ENCODE measurements around the gene SMURF2. TPM values are rescaled to one million over a fixed set of nuclear protein-coding genes. Genes with fewer than 3 reads are reported as not detected.
A peak's percentile ranks its signal among the peaks of the same experiment; 100 is the strongest.
"Not testable (repeated sequence)": the region's sequence is repeated elsewhere in the genome, so short reads cannot be mapped to it uniquely, and the experiment has no call there.

The SMURF2 gene
- total RNA-seq, 1 donor from 2014 or later, result 42.3 TPM

DNA sequence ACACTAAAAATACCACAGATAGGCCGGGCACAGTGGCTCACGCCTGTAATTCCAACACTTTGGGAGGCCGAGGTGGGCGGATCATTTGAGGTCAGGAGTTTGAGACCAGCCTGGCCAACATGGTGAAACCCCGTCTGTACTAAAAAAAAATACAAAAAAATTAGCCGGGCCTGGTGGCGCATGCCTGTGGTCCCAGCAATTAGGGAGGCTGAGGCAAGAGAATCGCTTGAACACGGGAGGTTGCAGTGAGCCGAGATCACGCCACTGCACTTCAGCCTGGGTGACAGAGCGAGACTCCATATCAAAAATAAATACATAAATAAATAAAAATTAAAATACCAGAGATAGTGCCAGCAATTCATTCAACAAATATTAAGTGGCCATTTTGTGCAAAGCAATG is 1.7 kb upstream of the SMURF2 start:
- H3K27me3 Mint-ChIP-seq (ENCODE audit: unreplicated experiment); H3K36me3 Mint-ChIP-seq (ENCODE audit: unreplicated experiment); H3K4me3 Mint-ChIP-seq (ENCODE audit: unreplicated experiment); H3K9me3 Mint-ChIP-seq (ENCODE audit: unreplicated experiment): not testable (repeated sequence)
- DNase-seq (ENCODE audit: extremely low spot score, unreplicated experiment), result peak; percentile 27
- peak overlapping the region; percentile 69 for H3K27ac Mint-ChIP-seq (ENCODE audit: unreplicated experiment)
- H3K4me1 Mint-ChIP-seq (ENCODE audit: unreplicated experiment), result peaks cover 56% of the 10 kb centered on the region

DNA sequence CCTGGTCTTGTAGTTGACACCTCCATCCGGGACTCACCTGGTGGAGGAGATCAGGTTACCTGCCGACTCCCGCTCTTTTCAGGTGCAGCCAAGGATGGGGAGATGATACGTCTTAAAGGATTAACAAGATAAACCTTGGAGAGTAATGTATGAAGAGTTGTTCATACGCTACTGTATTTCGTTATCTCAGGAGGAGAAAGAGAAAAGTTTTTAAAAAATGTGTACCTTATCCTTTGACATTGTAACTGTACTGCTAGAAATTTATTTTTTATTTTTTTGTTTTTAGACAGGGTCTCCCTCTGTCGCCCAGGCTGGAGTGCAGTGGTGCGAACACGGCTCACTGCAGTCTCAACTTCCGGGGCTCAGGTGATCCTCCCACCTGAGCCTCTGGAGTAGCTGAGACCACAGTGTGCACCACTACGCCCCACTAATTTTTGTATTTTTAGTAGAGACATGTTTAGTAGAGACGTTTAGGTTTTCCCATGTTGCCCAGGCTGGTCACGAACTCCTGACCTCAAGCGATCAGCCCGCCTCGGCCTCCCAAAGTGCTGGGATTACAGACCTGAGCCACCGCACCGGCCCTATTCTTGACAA is 764 bp upstream of the SMURF2 start:
- Mint-ChIP-seq H3K27ac (ENCODE audit: unreplicated experiment) (peak overlapping the region; percentile 59), H3K27me3 (ENCODE audit: unreplicated experiment) (no peaks in the 10 kb centered on the region), H3K4me3 (ENCODE audit: unreplicated experiment) (peak overlapping the region; percentile 87), H3K4me1 (ENCODE audit: unreplicated experiment) (peaks cover 58% of the 10 kb centered on the region), H3K9me3 (ENCODE audit: unreplicated experiment) (no peaks in the 10 kb centered on the region), H3K36me3 (ENCODE audit: unreplicated experiment) (no peaks in the 10 kb centered on the region)
- DNase-seq (ENCODE audit: extremely low spot score, unreplicated experiment), result peak; percentile 25
- TF ChIP-seq, protein P1, sequence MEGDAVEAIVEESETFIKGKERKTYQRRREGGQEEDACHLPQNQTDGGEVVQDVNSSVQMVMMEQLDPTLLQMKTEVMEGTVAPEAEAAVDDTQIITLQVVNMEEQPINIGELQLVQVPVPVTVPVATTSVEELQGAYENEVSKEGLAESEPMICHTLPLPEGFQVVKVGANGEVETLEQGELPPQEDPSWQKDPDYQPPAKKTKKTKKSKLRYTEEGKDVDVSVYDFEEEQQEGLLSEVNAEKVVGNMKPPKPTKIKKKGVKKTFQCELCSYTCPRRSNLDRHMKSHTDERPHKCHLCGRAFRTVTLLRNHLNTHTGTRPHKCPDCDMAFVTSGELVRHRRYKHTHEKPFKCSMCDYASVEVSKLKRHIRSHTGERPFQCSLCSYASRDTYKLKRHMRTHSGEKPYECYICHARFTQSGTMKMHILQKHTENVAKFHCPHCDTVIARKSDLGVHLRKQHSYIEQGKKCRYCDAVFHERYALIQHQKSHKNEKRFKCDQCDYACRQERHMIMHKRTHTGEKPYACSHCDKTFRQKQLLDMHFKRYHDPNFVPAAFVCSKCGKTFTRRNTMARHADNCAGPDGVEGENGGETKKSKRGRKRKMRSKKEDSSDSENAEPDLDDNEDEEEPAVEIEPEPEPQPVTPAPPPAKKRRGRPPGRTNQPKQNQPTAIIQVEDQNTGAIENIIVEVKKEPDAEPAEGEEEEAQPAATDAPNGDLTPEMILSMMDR (IDR thresholded peaks at IDR 0.05), result no peak

DNA sequence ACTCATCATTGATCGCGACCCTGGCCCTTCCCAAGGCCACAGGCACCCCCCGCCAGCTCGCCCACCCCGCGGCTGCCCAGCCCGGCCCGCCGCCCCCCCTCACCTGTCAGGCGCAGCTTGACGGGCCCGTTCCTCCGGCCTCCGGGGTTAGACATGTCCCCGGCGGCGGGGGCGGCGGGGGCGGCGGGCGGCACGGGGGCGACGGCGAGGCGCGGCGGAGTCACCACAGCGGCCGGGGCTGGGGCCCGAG is 456 bp downstream of the SMURF2 start:
- Mint-ChIP-seq H3K4me1 (ENCODE audit: unreplicated experiment) (peaks cover 66% of the 10 kb centered on the region), H3K27me3 (ENCODE audit: unreplicated experiment) (no peaks in the 10 kb centered on the region), H3K4me3 (ENCODE audit: unreplicated experiment) (peak overlapping the region; percentile 98)

DNA sequence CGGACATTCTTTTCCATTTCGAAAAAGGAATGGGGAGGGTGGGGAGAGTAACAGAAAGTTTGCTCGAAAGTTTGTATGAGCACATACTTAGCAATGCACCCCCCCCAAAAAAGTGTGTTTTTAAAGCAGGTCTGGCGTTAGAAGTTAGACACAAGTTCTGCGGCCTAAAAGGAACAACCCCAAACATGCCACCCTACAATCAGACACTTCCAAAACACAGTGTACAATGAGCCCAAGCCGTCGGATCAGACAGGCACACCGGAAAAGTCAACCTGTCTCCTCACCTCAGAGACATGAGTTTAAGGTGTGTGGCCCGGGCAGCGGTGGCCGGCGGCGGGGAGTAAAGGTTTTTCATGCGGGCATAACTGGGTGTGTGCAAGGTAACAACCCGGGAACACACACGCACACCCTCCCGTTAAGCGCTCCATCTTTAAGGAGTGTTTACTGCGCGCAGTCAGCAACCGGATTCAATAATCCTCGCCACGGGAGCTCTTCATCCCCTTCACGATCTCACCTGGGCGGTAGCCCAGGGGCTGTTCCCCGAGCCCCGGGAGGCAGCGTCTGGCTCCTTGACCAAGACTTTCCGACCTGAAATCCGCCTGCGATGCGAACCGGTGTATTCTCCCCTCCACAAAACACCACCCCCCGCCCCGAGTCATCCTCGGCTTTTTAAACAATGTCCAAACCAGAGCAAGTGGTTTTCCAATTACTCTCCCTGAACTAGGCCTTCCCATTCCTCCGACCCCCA is 955 bp downstream of the SMURF2 start:
- not testable (repeated sequence) for H3K9me3 Mint-ChIP-seq (ENCODE audit: unreplicated experiment); H3K36me3 Mint-ChIP-seq (ENCODE audit: unreplicated experiment); H3K27me3 Mint-ChIP-seq (ENCODE audit: unreplicated experiment)
- H3K27ac Mint-ChIP-seq (ENCODE audit: unreplicated experiment), result peak overlapping the region; percentile 94
- peak overlapping the region; percentile 98 for H3K4me3 Mint-ChIP-seq (ENCODE audit: unreplicated experiment)
- peak; percentile 76 for DNase-seq (ENCODE audit: extremely low spot score, unreplicated experiment)
- H3K4me1 Mint-ChIP-seq (ENCODE audit: unreplicated experiment), result peaks cover 69% of the 10 kb centered on the region

More for the DNA sequence above, 456 bp downstream of the SMURF2 start:
- peak overlapping the region; percentile 94 for H3K27ac Mint-ChIP-seq (ENCODE audit: unreplicated experiment)
- H3K9me3 Mint-ChIP-seq (ENCODE audit: unreplicated experiment), result no peaks in the 10 kb centered on the region
- DNase-seq (ENCODE audit: extremely low spot score, unreplicated experiment), result no peak
- TF ChIP-seq, protein P1 (IDR thresholded peaks at IDR 0.05), result no peak
- H3K36me3 Mint-ChIP-seq (ENCODE audit: unreplicated experiment), result peaks cover 3% of the 10 kb centered on the region

DNA sequence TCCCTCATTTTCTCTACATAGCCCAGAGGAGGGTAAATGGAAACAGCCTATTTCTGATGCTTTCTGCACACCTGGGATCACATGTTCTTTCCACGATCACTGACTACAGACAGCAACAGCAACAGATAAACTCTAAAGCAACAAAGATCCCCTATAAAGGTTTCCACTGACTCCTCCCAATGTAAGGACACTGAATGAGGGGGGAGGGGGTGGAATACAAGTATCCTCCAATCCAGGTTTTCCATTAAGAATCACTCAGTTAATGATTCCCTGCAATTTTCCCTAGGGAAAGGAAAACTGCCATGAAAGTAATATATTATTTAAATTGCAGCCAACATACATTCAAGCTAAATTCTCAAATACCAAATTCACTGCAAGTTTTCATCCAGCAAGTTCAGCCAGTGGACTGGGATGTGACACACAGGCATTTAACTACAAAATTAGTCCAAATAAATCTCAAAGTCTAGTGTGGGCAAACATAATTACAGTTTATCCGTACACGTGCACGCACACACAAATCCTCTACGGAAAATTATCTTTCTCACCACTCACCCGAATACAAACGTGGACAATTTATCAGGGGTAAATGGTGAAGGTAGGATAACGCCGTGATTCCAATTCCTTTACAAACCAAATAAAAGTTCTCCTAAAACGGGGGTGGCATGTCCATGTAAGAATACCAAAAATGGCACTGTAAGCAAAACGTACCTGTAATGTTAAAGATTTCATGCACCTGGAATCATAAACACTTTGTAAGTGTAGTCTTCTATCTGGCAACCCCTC is 1.7 kb downstream of the SMURF2 start:
- not testable (repeated sequence) for H3K27me3 Mint-ChIP-seq (ENCODE audit: unreplicated experiment); H3K9me3 Mint-ChIP-seq (ENCODE audit: unreplicated experiment); H3K36me3 Mint-ChIP-seq (ENCODE audit: unreplicated experiment)
- peaks cover 72% of the 10 kb centered on the region for H3K4me1 Mint-ChIP-seq (ENCODE audit: unreplicated experiment)
- peak; percentile 2 for DNase-seq (ENCODE audit: extremely low spot score, unreplicated experiment)
- H3K27ac Mint-ChIP-seq (ENCODE audit: unreplicated experiment), result peak overlapping the region; percentile 94
- H3K4me3 Mint-ChIP-seq (ENCODE audit: unreplicated experiment), result peak overlapping the region; percentile 98

DNA sequence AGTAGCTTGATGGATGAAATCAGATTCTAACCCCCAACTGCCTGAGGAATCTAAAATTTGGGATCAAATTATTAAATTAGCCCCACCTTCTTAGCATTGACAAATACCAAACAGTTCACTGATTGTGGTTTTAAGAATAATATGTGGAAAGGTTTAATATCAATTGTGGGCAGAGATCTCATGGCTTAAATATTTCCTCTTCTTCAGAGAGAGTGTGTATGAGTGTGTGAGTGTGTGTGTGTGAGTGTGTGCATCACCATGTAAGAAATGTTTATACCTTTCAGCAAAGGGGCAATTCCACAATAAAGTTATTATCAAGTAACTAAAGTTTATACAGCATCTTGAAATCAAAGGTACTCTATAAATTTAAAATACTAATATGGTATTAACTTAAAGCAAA is 3.2 kb downstream of the SMURF2 start:
- TF ChIP-seq, protein P1 (IDR thresholded peaks at IDR 0.05), result no peak
- H3K36me3 Mint-ChIP-seq (ENCODE audit: unreplicated experiment), result peaks cover 5% of the 10 kb centered on the region
- no peaks in the 10 kb centered on the region for H3K9me3 Mint-ChIP-seq (ENCODE audit: unreplicated experiment)
- DNase-seq (ENCODE audit: extremely low spot score, unreplicated experiment), result no peak
- peak overlapping the region; percentile 94 for H3K27ac Mint-ChIP-seq (ENCODE audit: unreplicated experiment)
- no peaks in the 10 kb centered on the region for H3K27me3 Mint-ChIP-seq (ENCODE audit: unreplicated experiment)
- peak overlapping the region; percentile 98 for H3K4me3 Mint-ChIP-seq (ENCODE audit: unreplicated experiment)
- H3K4me1 Mint-ChIP-seq (ENCODE audit: unreplicated experiment), result peaks cover 64% of the 10 kb centered on the region

Data from osteocyte (in vitro differentiated cells).